ENCODE data around the gene PSMB9.
A peak's percentile ranks its signal among the peaks of the same experiment; 100 is the strongest.
"Not testable (repeated sequence)": the region's sequence is repeated elsewhere in the genome, so short reads cannot be mapped to it uniquely, and the experiment has no call there.

Gene PSMB9

GRCh38 chr6:32853541-32854375, at the start of gene PSMB9, which contains the start of gene TAP1:
TSS of gene PSMB9 (plus strand) at chr6:32854192. CDS start at chr6:32854230, 38 bp downstream.
TSS of gene TAP1 (minus strand) at chr6:32853704. CDS start at chr6:32853636, 68 bp downstream.
- DNase-seq (ENCODE audit: low read depth), result peak; percentile 88

GRCh38 chr6:32805404-32805803, 48.6 kb upstream of the PSMB9 start:
- not testable (repeated sequence) for DNase-seq (ENCODE audit: low read depth)

GRCh38 chr6:32807020-32807580, 46.9 kb upstream of the PSMB9 start:
- no peak for DNase-seq (ENCODE audit: low read depth)

DNA sequence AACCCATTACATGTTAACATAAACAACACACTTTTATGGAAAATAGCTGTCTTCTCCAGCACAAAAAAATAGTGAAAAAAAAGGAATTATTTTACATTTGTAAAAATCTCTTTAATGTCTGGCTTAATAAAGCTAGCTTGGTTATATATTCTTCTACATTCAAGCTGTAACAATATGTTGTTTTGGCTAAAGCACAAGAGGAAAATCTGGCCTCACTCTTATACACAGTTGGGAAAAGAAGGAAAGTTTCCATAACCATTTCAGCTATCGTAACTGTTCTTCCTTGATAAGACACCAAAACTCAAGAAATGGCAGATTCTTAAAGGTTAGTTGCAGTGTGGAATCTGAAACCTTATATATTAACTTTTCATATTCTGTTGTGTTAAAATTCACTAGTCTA, 44.8 kb upstream of the PSMB9 start:
- no peak for DNase-seq (ENCODE audit: low read depth)

DNA sequence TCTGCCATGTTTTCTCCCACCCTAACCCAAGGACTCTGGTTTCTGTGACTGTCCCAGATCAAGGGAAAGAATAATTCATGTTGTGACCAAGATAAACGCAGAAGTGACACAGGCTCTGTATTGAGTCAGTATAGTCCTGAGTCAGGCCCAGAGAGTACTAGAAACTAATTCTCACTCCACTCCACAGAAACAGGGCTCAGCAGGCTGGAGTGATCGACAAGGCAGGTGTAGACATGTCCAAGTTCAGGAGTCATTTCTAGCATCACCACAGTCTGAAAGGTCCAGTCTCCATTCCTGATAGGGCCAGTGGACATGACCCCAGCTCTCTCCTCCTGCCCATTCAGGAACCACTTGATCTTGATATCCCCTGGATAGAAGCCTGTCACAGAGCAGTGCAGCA, 39.8 kb upstream of the PSMB9 start:
- DNase-seq (ENCODE audit: low read depth), result no peak

DNA sequence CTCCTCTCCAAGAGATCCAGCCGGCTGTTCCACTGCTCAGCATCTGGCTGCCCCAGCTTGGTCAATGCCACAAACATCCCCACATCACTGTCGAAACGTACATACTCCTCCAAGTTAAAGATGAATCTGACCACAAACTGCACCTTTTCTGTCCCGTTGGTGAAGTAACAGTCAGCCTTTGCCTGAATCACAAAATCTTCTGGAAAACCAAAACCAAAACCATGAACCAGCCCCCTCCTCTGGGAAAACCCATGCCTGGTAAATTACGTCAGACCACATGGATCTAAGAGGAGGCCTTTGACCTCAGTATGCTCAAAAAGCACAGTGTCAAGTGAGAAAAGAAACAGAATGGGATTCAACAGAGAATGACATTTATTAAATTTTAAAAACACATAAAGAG, 38.9 kb upstream of the PSMB9 start:
- no peak for DNase-seq (ENCODE audit: low read depth)

DNA sequence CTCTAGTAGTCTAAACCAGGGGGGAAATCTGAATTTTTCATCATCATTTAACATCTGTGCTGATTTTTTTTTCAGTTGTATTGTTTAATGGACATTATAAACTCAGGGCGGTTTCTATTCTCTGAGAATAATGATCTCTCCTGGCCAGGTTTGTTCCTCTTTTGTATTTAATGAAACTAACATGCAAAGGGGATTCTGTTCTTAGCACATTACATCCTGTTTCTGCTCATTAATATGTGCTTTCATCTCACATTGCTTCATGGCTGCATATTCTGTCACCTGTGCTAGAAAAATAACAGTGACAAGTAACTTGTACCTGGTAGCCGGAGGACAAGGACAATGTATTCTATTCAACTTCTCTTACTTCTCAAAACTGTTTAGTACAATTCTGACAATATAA, 38.0 kb upstream of the PSMB9 start:
- no peak for DNase-seq (ENCODE audit: low read depth)

GRCh38 chr6:32816746-32817204, 37.2 kb upstream of the PSMB9 start, which contains the start of gene HLA-DOB:
TSS of gene HLA-DOB (minus strand) at chr6:32817002. CDS start at chr6:32816951, 51 bp downstream.
- DNase-seq (ENCODE audit: low read depth), result no peak

GRCh38 chr6:32818867-32819266, 35.1 kb upstream of the PSMB9 start:
- DNase-seq (ENCODE audit: low read depth), result no peak

- DNase-seq (ENCODE audit: low read depth), result no peak
These were observed 34.3 kb upstream of the PSMB9 start for GRCh38 chr6:32819729-32820128.

DNA sequence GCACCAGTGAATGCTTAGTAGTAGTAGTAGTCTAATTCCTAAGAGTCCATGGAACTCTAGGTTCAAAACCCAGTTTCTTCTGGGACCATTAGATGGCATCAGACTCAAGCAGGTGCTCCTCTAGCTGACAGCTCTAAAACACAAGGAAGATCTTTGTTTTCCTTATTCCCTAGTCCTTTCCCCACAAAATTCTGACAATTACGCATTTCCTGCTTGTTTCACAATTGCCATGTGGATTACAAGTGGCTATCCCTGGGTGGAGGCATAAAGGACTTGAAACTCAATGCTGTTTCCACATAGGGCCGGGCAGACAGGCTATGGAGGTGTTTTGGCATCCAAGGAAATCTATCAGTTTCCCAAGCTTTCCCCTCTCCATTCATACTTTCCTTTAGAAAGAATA, 28.0 kb upstream of the PSMB9 start:
- no peak for DNase-seq (ENCODE audit: low read depth)

DNA sequence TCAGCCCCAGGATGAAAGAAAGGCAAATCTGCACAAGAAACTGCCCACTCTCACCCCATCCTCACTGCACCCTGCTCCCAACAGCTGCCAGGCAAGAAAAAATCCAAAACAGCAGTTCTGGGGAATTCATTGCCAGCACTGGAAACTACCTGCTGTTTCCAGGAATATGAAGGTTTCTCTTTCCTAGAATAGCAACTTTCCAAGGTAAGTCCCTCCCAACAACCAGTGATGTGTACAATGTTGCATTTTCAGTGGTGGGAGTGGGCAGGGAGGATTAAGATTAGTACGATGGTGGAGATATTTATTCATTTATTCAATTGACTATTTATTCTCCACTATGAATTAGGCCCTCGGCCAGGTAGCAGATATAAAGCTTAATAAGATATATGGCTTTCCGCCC, 27.0 kb upstream of the PSMB9 start:
- DNase-seq (ENCODE audit: low read depth), result no peak

DNA sequence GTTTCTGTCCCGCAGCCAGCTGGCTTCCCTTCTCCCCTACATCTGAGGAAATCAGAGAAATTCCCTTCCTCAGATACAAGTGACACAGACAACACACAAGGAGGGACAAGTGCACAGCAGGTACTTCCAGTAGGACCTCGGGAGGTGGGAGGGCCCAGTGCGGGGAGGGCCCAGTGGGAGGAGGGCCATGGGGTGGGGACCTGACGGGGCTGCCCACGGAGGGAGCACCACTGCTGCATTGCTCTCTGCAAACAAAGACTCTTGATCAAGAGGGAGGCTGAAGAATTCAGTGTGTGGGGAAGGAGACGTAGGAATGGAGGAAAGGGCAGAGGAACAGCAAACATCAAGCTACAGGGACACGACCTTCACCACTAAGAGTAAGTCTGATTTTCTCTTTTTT, 24.5 kb upstream of the PSMB9 start:
- DNase-seq (ENCODE audit: low read depth), result no peak

GRCh38 chr6:32830017-32830416, 24.0 kb upstream of the PSMB9 start:
- no peak for DNase-seq (ENCODE audit: low read depth)

- DNase-seq (ENCODE audit: low read depth), result no peak
These were observed 23.1 kb upstream of the PSMB9 start for GRCh38 chr6:32830936-32831335.

- DNase-seq (ENCODE audit: low read depth), result no peak
These were observed 21.5 kb upstream of the PSMB9 start for GRCh38 chr6:32832535-32832934.

- DNase-seq (ENCODE audit: low read depth), result no peak
These were observed 20.3 kb upstream of the PSMB9 start for GRCh38 chr6:32833664-32834063.

DNA sequence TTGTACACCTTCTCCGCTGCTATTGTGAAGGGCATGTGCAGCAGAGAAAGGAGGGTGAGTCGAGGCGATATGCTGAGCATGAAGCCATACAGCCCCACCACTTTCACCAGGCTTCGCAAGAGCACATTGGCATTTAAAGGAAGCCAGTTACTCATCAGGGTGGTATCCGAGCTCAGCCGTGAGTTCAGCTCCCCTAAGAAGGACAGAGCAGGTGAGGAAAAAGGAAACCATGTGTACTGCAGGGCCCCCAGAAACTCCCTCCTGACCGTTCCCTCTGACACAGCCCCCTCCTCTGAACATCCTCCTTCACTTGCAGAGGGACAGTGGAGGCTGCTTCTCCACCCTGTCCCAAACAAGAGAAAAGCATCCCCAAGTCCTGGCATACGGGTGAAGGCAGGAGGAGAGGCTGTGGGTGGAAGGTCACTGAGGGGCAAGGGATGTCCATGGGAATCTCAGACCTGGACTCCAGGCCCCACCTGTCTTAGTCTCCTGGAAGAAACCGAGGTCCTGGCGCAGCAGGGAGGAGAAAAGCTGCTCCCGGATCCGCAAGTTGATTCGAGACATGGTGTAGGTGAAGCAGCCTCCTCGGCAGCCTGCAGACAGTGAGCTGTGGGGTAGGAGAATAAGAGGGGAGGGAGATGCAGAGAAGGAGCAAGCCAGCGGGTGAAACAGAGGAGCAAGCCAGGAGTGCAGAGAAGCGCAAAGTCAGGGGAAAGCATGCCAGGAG, 18.7 kb upstream of the PSMB9 start:
- DNase-seq (ENCODE audit: low read depth), result no peak

- DNase-seq (ENCODE audit: low read depth), result no peak
These were observed 17.1 kb upstream of the PSMB9 start for GRCh38 chr6:32836873-32837272.

DNA sequence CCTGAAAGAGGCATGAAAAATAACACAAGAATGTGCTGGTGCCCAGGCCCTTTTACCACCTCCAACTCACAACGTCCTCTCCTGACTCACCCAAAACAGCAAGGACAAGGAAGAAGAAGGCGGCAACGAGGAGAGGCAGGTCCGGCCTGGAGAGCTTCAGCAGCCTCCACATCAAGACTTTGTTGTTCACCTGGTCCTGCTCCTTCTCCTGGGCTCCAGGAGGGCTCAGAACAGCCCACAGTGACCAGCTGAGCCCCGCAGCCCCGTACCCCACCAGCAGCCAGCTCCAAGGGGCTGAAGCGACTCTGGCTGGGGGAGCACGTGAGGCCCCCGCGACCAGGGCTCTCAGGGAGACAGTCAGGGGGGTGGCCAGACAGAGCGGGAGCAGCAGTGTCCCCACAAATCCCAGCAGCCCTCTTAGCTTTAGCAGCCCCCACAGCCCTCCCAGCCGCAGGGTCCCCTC, 16.3 kb upstream of the PSMB9 start:
- DNase-seq (ENCODE audit: low read depth), result no peak

GRCh38 chr6:32838114-32838958, 15.7 kb upstream of the PSMB9 start, which contains the start of gene TAP2:
TSS of gene TAP2 (minus strand) at chr6:32838739. CDS start at chr6:32838233, 506 bp downstream.
- DNase-seq (ENCODE audit: low read depth), result peak; percentile 98

DNA sequence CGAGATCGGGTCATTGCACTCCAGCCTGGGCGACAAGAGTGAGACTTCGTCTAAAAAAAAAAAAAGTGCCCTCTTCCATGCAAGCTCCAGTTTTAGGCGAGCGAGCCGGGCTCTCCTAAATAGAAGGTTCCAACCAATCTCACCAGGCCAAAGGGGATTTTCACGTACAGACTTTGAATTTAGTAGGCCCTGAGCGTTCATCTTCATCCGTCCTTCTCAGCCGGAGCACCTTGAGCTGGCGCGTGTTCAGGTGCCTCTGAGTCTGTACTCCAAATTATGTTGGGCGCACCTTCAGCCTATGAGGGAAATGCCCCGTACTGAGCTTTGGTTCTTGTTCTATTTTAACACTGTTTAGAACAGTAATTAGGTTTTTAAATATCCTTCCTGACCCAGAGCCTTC, 14.6 kb upstream of the PSMB9 start:
- no peak for DNase-seq (ENCODE audit: low read depth)
